GM18867 (cell line): ENCODE data around the gene GLRB.
"Not testable (repeated sequence)": the region's sequence is repeated elsewhere in the genome, so short reads cannot be mapped to it uniquely, and the experiment has no call there.

ENCODE experiments used
- ATAC-seq: cut with Tn5 transposase; IDR thresholded peaks from one replicate; pipeline ENCODE4 v1.9.1; 2021; ENCODE audit warnings: mild to moderate bottlenecking, moderate library complexity; ENCODE audit not compliant: unreplicated experiment

The GLRB gene

GRCh38 chr4:157121401-157121800, 45.5 kb downstream of the GLRB start:
- no peak for ATAC-seq

- ATAC-seq, result no peak
These were observed 51.6 kb downstream of the GLRB start for GRCh38 chr4:157127571-157127970.

GRCh38 chr4:157128395-157128794, 52.4 kb downstream of the GLRB start:
- no peak for ATAC-seq

GRCh38 chr4:157141976-157142375, 66.0 kb downstream of the GLRB start:
- no peak for ATAC-seq

- no peak for ATAC-seq
These were observed 67.4 kb downstream of the GLRB start for GRCh38 chr4:157143369-157143768.

GRCh38 chr4:157151711-157152110, 75.8 kb downstream of the GLRB start:
- ATAC-seq, result no peak

GRCh38 chr4:157165935-157166610, 90.1 kb downstream of the GLRB start:
- ATAC-seq, result peak; percentile 59

GRCh38 chr4:157170321-157170720, 94.4 kb downstream of the GLRB start:
- ATAC-seq, result no peak

GRCh38 chr4:157172011-157172410, 96.1 kb downstream of the GLRB start:
- no peak for ATAC-seq

- ATAC-seq, result not testable (repeated sequence)
These were observed 104.3 kb downstream of the GLRB start for GRCh38 chr4:157180268-157180667.

- no peak for ATAC-seq
These were observed 108.3 kb downstream of the GLRB start for GRCh38 chr4:157184300-157184699.

- no peak for ATAC-seq
These were observed 109.4 kb downstream of the GLRB start for GRCh38 chr4:157185363-157185762.

GRCh38 chr4:157195374-157195773, 119.4 kb downstream of the GLRB start:
- ATAC-seq, result no peak

- ATAC-seq, result no peak
These were observed 120.1 kb downstream of the GLRB start for GRCh38 chr4:157196046-157196445.

- peak; percentile 76 for ATAC-seq
These were observed 128.8 kb downstream of the GLRB start for GRCh38 chr4:157204634-157205244.

- ATAC-seq, result peak; percentile 58
These were observed 141.8 kb downstream of the GLRB start for GRCh38 chr4:157217708-157218107.

- ATAC-seq, result no peak
These were observed 143.9 kb downstream of the GLRB start for GRCh38 chr4:157219711-157220370.

- ATAC-seq, result no peak
These were observed 144.5 kb downstream of the GLRB start, which contains the start of gene GRIA2 for GRCh38 chr4:157220371-157220881. TSS of gene GRIA2 (plus strand) at chr4:157220728. CDS start at chr4:157221043, 315 bp downstream.

- ATAC-seq, result no peak
These were observed 145.5 kb downstream of the GLRB start for GRCh38 chr4:157221426-157221894.
